GM19452 (cell line): ENCODE results near the gene ZBTB20.
A peak's percentile ranks its signal among the peaks of the same experiment; 100 is the strongest.

Experiments
- ATAC-seq: cut with Tn5 transposase; IDR thresholded peaks from one replicate; pipeline ENCODE4 v1.9.1; 2021; ENCODE audit not compliant: unreplicated experiment

Gene ZBTB20

DNA sequence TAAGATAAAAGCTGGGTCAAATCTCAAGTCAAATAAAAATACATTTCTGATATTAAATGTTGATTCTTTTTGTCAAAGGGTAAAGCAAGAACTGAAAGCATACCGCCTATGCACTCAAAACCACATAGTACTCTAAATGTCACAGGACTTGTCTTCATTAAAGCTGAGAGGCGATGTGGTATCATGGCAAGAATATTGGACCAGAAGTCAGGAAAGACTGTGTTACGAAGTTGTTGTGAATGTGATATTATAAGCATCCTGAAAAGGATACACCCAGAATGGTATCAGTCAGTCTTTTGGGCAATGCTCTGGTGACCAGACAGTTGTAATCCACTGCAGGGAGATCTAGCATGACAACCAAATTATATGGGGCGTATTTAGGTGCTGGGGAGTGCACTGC, 819.4 kb downstream of the ZBTB20 start:
- no peak for ATAC-seq

DNA sequence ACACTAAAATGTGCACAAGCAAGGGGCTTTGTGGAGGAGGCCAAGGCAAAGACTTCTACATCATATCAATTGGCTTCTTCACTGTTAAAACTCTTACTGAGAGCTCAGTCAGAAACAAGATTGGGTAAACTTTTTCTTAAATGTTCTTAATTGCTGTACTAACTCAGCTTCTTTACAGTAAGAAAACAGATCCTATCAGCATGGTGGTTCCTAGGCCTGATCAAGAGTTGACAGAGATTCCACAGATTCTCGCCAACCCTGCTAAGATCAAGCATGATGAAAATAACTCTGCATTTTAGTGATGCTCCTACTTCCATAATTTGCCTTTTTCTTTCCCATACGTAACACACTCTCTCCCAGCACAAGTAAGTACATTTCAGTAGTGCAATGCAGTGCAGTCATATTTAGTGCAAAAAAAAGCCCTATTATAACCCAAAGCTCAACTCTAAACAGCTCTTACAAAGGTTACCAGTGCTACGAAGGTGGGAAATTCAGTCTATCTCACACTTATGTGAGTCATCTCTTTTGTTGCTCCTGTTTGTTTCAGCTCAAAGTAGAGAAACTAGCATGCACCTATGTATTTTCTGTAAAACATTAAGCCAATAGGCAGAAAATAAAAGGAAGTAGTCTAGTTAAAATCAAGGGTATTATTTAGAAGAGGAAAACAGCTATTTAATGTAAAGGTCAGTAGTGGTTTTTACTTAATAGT, 823.4 kb downstream of the ZBTB20 start:
- peak; percentile 75 for ATAC-seq

DNA sequence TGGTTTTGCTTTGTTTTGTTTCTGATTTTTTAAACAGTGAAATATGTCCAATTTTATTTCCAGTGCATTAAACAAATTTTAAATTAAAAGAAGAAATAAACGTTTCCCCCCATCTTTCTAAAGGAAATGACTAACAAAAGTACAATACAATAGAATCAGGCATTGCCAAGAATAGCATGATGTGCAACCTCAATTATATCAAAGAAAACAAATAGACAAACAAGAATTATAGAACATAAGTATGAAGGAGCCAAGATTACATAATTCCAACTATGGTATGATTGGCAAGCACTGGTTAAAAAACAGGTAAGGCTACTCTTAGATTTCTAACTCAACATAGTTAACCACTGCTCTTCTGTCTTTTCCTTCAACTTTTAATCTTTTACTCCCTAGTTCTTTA, 826.8 kb downstream of the ZBTB20 start:
- ATAC-seq: no peak

DNA sequence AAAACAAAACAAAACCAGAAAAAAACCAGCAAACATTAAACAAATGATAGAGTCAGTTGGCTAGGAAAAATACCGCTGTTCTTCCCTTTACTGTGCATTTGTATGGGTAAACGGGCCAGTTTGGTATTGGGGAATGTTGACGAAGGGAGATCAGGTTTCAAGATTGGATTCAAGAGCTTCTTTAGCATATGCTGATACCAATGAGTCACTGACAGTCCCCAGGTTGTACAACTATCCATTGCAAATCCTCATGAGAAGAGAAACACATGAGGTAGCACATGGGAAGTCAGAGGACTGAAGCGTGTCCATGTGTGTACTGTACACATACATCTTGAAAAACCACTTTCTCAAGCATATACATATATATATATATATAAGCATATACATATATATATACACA, 827.6 kb downstream of the ZBTB20 start:
- ATAC-seq: no peak

DNA sequence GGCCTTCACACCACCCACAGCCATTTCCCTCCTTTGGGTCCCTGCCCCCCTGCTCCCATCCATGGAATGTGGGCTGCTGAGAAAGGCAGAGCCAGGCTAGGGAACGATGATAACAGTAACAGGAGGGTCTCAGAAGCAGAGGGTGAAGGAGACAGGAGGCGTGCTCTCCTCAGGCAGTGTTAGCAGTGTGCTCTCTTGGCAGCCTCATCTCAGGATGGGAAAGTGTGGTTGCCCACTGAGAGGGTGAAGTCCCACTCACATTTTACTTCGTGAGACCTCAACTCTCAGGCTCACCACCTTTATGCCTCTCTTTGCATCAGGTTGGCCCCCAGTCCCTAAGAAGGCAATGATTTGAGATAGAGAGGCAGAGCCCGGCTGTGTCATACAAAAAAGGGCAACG, 828.8 kb downstream of the ZBTB20 start:
- no peak for ATAC-seq

DNA sequence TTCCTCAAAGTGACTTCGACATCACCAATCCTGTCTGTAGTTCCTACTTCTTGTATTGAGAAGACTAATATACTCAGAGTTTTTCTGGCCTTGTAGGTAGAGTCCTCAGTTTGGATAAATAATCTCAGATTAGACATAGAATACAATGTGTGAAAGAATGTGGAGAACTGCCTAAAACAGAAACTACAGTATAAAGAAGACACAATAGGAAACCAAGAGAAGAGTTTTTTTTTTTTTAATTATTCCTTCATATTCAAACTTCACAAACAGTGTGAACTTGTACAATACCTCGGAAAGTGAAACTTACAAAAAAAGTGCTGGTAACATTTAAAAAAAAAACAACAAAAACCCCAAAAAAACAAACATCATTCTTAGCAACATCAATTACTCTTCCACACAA, 832.8 kb downstream of the ZBTB20 start:
- ATAC-seq: no peak

DNA sequence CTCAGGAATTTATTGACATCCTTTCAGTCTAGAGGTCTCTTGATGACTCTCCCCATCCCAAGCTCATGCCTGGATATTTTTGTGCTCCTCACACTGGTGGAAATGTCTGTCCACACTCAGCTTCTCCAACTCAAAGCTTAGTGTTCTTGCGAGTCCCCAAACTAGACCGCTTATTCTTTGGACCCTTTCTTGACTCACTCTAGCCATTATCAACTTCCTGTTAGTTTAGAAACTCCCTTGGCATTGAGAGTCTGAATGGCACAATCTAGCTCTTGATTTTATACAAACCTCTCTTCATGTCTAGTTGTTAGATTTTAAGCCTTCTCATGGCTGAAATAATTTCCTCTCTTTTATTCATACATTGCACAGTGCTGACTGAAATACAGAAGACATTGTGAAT, 833.7 kb downstream of the ZBTB20 start:
- ATAC-seq: no peak

DNA sequence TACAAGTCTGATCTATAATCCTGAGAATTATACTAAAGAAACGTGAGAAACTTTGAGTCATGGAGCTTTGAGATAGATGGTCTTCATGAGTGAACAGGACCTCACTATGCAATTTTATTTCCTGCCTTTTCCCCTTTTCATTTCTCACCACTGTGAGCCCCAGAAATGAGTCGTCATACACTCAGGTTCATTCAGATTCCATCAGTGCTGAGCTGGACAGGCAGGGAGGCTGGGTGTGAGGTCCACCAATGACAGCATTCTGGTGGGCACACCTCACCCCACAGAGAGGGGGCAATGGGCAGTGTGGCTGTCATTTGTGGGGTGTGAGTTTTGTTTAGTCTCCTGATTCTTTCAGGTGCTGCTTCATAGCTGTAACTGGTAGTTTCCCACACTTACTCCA, 836.4 kb downstream of the ZBTB20 start:
- no peak for ATAC-seq

DNA sequence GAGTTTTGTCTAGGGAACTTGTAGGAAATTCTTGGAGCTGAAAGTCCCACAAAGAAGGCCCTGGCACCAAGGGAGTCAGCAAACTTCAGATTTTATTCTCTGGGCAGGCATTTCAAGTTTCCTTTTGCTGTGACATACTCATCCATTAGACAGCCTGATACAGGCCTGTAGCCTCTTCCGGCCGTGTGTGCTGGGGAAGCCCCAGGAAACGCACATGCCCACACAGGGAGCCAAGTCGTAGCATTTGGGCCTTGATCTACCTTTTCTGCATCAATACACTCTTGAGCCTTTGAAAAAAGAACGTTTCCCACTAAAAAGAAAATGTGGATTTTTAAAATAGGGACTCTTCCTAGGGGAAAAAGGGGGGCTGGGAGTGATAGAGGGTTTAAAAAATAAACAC, 838.3 kb downstream of the ZBTB20 start:
- ATAC-seq: peak; percentile 85

DNA sequence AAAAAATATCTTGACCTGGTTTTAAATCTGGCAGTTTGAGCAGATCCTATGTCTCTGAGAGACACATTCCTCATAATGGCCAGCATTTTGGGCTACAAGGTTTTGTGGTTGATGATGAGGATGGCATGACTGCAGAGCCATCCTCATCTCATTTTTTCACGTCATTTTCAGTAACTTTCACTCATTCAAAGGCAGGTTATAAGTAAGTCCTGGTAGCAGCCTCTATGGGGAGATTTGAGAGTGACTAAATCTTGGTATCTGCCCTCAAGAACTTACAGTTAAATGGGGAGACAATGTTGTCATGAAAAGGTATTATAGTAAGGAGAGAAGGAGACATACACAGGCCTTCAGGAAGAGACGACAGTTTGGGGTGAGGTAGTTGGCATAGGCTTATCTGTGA, 838.7 kb downstream of the ZBTB20 start:
- no peak for ATAC-seq

DNA sequence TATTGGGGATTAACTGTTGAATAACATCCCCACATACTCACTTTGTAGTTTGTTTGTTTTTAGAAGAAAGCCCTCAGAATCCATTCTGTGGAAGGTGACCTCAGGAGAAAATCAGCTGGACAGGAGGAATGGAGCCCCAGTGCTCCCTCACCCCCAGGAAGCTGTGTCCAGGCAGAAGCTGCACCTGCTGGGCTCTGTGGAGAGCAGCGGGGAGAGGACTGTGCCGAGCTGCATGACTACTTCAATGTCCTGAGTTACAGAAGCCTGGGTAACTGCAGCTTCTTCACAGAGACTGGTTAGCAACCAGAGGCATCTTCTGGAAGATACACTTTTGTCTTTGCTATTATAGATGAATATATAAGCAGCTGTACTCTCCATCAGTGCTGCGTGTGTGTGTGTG, 839.3 kb downstream of the ZBTB20 start:
- peak; percentile 7 for ATAC-seq

DNA sequence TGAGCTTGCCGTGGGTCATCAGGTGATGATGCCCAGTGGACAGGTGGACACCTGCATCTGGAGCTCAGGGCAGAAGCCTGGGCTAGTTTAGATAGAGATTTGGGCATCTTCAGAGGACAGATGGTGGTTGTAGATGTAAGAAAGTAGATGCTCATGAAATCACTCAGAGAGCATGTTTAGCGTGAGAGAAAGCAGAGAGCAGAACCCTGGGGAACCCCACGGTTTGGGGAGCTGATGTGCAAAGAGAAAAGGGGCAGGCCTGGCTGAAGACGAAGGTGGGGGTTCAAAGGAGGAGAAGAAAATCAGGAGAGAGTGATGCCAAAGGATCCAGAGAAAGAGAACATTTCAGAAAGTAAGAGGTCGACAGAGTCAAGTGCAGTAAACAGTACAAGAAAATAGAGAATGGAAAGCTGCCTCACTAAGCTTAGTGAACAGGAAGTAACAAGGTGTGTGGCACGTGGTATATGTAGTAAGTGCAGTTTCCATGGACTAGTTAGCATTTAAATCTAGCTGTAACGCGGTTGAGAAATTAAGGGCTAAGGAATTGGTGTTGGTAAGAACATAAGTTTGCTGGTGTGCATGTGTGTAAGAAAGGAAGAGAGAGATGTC, 839.8 kb downstream of the ZBTB20 start:
- peak; percentile 42 for ATAC-seq

DNA sequence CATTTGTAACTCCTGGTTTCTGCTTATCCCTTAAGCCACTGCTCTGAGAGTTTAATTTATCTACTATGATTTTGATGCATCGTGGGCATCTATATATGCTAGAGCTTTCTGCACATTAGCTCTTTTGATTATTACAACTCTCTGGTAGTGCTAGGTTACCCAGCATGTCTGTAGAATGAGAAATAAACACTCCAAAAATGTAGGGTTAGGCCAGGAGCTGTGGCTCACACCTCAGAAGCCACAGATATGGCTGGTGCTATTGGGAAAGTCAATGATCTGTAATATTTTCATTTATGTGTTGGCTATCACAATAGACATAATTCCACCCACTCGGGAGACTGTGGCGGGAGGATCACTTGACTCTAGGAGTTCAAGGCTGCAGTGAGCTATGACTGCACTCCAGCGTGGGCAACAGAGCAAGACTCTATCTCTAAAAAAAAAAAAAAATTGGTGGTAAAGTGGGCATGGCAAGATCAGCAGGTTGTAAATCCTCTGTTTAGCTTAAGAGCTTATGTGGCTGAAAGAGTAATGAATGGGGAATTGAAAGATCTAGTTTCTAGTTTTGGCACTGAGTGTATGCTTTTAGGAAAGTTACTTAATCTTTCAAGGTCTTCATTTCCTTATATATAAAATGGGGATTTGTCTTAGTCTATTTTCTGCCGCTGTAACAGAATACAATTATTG, 847.0 kb downstream of the ZBTB20 start:
- ATAC-seq: no peak

DNA sequence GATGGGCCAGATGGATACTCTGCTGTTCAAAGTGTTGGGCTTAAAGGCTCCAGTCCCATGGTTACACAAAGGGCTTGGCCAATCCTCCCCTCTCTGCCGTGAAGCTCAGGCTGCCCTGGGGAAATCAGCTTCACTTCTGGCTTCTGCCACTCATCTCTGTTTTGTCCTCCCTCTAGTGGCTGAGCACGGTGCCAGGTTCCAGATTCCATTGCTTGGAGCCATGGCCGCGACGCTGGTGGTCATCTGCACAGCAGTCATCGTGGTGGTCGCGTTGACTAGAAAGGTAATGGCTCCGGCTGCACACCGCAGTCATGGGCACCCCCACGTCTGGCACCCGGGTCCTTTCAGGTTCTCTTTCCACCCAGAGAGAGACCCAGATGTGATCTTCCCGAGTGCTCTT, 847.7 kb downstream of the ZBTB20 start:
- ATAC-seq: no peak

DNA sequence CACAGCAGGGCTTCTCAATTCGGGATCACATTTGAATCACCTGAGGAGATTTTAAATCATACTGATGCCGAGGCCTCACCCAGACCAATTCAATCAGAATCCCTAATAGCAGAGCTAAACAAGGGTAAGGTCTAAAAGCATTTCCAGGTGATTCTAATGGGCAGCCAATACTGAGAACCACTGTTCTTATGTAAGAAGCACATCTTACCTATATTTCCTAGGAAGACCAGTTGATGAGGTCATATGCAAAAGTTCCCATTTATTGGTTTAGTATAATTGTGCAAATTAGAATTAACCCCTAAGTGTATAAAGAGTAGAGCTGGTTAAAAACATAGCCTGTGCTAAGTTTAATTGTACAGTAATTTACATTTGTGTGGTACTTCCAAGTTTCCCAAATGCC, 851.1 kb downstream of the ZBTB20 start:
- no peak for ATAC-seq

DNA sequence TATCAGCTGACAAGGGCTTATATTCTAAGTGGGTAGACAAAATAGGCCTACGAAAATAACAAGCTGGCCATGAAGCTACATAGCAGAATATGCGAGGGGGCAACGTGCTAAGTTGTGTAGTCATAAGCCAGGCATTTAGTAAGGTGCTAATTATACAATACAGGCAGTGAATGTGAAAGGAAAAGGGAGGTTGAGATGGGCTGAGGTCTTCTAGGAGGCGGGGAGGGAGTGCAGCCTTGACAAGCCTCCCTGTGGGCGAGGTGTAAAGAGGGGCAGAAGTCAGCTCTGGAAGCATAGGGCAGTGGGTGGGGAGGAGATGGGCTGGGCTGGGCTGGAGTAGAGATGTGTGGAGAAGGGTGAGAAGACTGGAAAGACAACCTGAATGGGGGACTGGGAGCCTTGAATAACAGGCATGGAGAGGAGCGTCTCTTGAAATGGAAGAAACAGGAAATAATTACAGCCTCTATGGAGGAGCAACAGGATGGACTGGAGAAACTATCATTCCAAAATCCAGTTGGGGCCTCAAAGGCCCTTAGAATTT, 852.1 kb downstream of the ZBTB20 start:
- no peak for ATAC-seq

DNA sequence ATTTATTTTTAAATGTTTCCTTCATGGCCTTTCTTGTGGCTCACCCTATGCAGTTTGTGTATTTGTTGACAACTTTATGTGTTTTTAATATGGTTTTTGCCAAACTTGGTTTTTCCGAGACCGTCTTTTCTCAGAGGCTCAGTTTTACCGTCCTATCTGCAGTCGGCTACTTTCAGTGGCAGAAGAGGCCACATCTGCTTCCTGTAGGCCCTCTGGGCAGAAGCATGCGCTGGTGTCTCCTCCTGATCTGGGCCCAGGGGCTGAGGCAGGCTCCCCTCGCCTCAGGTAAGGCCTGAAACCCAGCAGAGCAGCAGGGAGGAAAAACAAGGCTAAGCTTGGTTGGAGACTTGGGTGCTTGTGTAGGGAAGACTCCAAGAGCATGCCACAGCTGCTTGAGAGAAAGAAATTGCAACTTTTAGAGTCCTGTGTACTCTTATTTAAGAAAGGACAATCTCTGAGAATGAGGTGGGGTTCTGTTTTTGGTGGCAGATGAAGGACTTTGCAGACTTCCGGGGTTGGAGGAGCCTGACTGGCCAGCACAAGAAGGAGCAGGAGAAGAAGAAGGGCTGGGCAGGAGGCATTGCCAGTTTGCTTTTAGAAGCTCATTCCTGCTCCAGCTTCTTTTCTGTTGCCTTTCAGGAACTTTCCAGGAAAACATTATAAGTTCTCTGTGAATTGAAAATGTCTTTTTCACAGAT, 853.1 kb downstream of the ZBTB20 start, which contains the start of gene TIGIT:
Gene TIGIT, plus strand, starts transcription at position 191 of the 698 bp plus-strand sequence. Its CDS starts 34 bp downstream, at position 225.
- no peak for ATAC-seq

DNA sequence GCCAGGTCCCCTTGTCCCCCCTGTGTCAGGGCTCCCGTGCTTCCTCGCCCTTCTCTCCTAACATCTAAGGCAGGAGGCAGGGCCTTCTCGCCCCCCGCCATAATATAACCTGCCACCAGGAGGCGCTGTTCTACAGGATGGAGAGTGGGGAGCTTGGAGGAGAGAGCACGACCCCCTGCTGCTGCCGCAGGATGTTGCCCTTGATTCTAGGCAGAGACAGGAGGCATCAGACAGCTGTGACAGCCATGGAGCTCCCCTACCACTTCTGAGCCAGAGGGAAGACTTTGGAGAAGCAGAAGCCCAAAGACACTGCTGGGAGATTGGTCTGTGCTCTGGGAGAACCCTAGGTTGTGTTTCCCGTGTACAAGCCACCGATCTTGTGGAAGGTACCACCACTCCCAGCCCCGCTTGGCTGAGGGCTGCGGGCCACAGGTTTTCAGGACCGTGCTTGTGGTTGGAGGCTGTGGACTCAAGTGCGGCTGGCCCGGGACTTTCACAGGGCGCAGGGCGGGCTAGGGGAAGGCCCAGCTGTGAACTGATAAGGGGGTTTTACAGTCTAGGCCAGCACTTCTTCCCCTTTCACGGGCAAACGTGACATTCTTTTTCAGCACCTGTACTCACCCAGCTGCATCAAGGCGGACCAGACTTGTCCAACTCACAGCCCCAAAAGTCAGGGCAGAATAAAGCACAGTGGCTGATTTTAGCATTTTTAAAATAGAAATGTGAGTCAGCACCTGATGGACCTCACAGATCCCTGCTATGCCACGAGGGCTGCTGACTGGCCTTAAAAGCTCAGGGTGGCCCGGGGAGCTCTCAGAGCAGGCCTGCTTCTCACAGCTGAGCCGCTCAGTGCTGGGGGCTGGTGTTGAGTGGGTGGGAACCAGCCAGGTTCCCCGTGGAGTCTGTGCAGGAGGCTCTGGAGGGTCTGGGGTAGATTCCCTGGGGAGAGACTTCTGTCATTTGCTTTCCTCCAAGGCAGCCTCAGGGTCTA, 855.9 kb downstream of the ZBTB20 start:
- peak; percentile 90 for ATAC-seq

DNA sequence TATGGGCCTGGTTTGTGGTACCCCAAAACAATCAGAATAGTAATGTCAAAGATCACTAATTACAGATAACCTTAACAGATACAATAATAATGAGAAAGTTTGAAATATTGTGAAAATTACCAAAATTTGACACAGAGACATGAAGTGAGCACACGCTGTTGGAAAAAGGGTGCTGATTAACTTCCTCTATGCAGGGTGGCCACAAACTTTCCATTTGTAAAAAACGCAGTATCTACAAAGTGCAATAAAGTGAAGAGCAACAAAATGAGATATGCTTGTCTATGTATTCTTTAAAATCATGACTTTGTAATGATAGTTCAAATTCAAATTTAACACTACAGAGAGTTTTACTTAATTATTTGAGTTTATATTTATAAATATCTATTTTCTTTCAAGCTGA, 860.8 kb downstream of the ZBTB20 start:
- no peak for ATAC-seq

DNA sequence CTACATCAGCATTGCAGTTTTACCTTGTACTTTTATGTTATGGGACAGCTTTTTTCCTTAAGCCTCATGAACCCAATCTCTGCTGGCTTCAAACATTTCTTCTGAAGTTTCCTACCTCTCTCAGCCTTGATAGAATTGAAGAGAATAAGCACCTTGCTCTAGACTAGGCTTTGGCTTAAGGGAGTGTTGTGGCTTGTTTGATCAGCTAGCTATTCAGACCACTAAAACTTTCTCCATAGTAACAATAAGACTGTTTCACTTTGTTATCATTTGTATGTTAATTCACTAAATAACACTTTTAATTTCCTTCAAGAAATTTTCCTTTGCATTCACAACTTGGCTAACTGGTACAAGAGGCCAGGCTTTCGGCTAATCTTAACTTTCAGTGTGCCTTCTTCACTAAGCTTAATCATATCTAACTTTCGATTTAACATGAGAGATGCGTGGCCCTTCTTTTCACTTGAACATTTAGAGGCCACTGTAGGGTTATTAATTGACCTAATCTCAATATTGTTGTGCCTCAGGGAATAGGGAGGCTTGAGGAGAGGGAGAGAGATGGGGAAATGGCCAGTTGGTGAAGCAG, 861.3 kb downstream of the ZBTB20 start:
- ATAC-seq: no peak
